ENCODE results near the gene ALAD. TPM values are rescaled to one million over a fixed set of nuclear protein-coding genes. Genes with fewer than 3 reads are reported as not detected.

Gene ALAD
- total and polyA plus RNA-seq, 2 of the 8 experiments (the other 6 are each of a cell fraction or from before 2014, with no cell fraction given) = 8.2 to 15.3 TPM

DNA sequence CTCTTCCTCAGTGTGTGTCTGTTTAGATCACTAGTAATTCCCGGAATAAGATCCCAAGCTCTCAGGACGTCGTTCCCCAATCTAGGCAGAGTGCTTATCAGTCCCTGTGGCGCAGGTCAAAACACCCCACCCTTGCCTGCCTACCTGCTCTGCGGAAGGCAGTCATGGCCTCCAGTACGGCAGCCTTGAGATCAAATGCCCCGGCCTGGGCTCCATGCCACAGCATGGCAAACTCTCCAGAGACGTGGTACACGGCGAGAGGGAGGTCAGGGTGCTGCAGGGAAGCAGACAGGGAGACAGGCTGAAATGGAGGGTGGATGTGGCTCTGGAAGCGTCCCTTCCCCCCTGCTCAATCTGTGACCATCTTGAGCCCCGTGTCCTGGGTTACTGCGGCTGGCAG, 12.3 kb downstream of the ALAD start:
- H3K4me3 ChIP-seq (ENCODE audit: extremely low read depth in 1 of 4, insufficient read depth in 2 of 4, low read depth in 3 of 4, low read length in 4 of 4) = no peak overlapping the region
- TF ChIP-seq GTF2F1 (IDR thresholded peaks at IDR 0.05; ENCODE audit: borderline replicate concordance, low read depth, low read length) = no peak
- TF ChIP-seq CEBPB (IDR thresholded peaks at IDR 0.05; ENCODE audit: low read depth, low read length) = no peak
- no peak for TF ChIP-seq NRF1 (IDR thresholded peaks at IDR 0.05; ENCODE audit: low read depth, low read length)
- no peak for TF ChIP-seq BACH1 (IDR thresholded peaks at IDR 0.05; ENCODE audit: low read length)
- no peak for TF ChIP-seq KDM4A (IDR thresholded peaks at IDR 0.05; ENCODE audit: low read depth, low read length, severe bottlenecking)
- no peak for TF ChIP-seq TEAD4 (IDR thresholded peaks at IDR 0.05; ENCODE audit: low read depth, low read length)
- TF ChIP-seq NANOG (IDR thresholded peaks at IDR 0.05; ENCODE audit: insufficient read depth, low read depth, low read length, poor library complexity, severe bottlenecking) = no peak
- peaks cover 0 to 12% (median 5%) of the 10 kb centered on the region in 4 experiments; a peak in 5 of 8 replicates for H3K36me3 ChIP-seq (ENCODE audit: control insufficient read depth in 2 of 4, insufficient read depth in 4 of 4, low read length in 3 of 4)
- no peak overlapping the region for H3K4ac ChIP-seq (replicated peaks; ENCODE audit: insufficient read length, low read depth, low read length)
- H4K5ac ChIP-seq (ENCODE audit: insufficient read length, low read depth, low read length) = no peak overlapping the region
- H3K27ac ChIP-seq (ENCODE audit: low read depth, low read length) = no peak overlapping the region
- no peak overlapping the region for H4K91ac ChIP-seq (replicated peaks; ENCODE audit: insufficient read length, low read length)
- H3K4me2 ChIP-seq (ENCODE audit: insufficient read depth in 1 of 2, low read depth in 2 of 2, low read length in 2 of 2) = no peak overlapping the region
- no peak overlapping the region for H3K18ac ChIP-seq (ENCODE audit: extremely low read depth, low read length)
- H4K20me1 ChIP-seq (replicated peaks in 1 of 2; ENCODE audit: control insufficient read depth in 1 of 2, insufficient read depth in 2 of 2, low read length in 2 of 2) = peaks cover 0 to 2% of the 10 kb centered on the region in 2 experiments
- no peaks in the 10 kb centered on the region for H3K4me1 ChIP-seq (replicated peaks in 1 of 4; ENCODE audit: control insufficient read depth in 3 of 4, insufficient read depth in 4 of 4, low read length in 3 of 4)
- H2BK12ac ChIP-seq (ENCODE audit: low read depth, low read length) = no peak overlapping the region
- H2BK20ac ChIP-seq (ENCODE audit: low read length) = no peak overlapping the region
- no peaks in the 10 kb centered on the region for H3K23me2 ChIP-seq (ENCODE audit: low read depth, low read length)
- ChIA-PET CTCF (ENCODE audit: partially characterized antibody) (interaction anchor here (0.8 to 1.6 kb wide), 5 partner anchors 10 to 269 kb away, joined by 3 to 4 read pairs (median 3); no protein-coding TSS in a partner anchor), POLR2A (ENCODE audit: partially characterized antibody) (no interaction called here)
- 88% methylated on average over 12 of the region's 13 CpGs; no CpG with 5 or more reads in 1 of the 2 experiments for WGBS, 2 experiments (ENCODE audit: extremely low coverage in 1 of 2, insufficient coverage in 1 of 2, insufficient read length in 1 of 2, insufficient replicate concordance in 2 of 2, low coverage in 1 of 2, low lambda C conversion rate in 2 of 2, missing lambda C conversion rate in 1 of 2)
- H2BK5ac ChIP-seq (ENCODE audit: low read depth, low read length) = no peak overlapping the region
- DNase-seq (ENCODE audit: low read depth in 1 of 2, low spot score in 2 of 2) (no peak), FAIRE-seq (no peak)
- no peaks in the 10 kb centered on the region for H3K27me3 ChIP-seq (replicated peaks in 1 of 4; ENCODE audit: control insufficient read depth in 3 of 4, extremely low read depth in 1 of 4, insufficient read depth in 3 of 4, low read length in 3 of 4)
- H3K79me1 ChIP-seq (ENCODE audit: low read depth, low read length) = no peaks in the 10 kb centered on the region
- H3K56ac ChIP-seq (replicated peaks; ENCODE audit: insufficient read length, low read depth, low read length) = no peak overlapping the region
- no peak overlapping the region for H3K23ac ChIP-seq (ENCODE audit: insufficient read length)
- H2AFZ ChIP-seq (ENCODE audit: low read length) = no peak overlapping the region
- H2BK15ac ChIP-seq (ENCODE audit: low read length) = no peak overlapping the region
- no peak overlapping the region for H3K14ac ChIP-seq (ENCODE audit: insufficient read length)
- no peak overlapping the region for H2AK5ac ChIP-seq (ENCODE audit: low read depth, low read length)
- H4K8ac ChIP-seq (ENCODE audit: extremely low read depth, insufficient read depth, low read length) = no peak overlapping the region
- H3K9ac ChIP-seq (replicated peaks in 1 of 4; ENCODE audit: extremely low read depth in 1 of 4, low read depth in 3 of 4, low read length in 3 of 4) = no peak overlapping the region
- H3K79me2 ChIP-seq (ENCODE audit: control insufficient read depth in 1 of 2, insufficient read depth in 2 of 2, low read length in 2 of 2) = no peaks in the 10 kb centered on the region
- no peak overlapping the region for H2BK120ac ChIP-seq (replicated peaks; ENCODE audit: low read depth, low read length)
- no peaks in the 10 kb centered on the region for H3K9me3 ChIP-seq (ENCODE audit: insufficient read depth in 2 of 2, low read depth in 1 of 2, low read length in 1 of 2)

All from H1 (cell line).